ENCODE data around the gene SNRNP200.

The SNRNP200 gene

DNA sequence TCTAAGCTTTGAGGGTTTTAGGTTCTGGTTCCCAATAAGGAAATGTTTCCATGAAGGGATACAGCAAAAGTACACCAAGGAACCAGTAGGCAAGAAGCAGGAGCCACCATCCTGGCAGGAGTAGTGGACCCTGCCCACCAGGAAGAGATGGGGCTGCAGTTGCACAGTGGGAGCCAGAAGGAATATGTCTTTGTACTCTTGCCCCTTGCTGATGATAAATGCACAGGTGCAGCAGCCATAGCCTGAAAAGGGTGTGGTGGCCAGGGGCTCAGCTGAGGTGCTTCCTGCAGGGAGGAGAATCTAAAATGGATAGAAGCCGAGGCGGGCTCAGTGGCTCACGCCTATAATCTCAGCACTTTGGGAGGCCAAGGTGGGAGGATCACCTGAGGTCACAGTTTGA, 67.1 kb downstream of the SNRNP200 start:
- TF ChIP-seq, protein P1, sequence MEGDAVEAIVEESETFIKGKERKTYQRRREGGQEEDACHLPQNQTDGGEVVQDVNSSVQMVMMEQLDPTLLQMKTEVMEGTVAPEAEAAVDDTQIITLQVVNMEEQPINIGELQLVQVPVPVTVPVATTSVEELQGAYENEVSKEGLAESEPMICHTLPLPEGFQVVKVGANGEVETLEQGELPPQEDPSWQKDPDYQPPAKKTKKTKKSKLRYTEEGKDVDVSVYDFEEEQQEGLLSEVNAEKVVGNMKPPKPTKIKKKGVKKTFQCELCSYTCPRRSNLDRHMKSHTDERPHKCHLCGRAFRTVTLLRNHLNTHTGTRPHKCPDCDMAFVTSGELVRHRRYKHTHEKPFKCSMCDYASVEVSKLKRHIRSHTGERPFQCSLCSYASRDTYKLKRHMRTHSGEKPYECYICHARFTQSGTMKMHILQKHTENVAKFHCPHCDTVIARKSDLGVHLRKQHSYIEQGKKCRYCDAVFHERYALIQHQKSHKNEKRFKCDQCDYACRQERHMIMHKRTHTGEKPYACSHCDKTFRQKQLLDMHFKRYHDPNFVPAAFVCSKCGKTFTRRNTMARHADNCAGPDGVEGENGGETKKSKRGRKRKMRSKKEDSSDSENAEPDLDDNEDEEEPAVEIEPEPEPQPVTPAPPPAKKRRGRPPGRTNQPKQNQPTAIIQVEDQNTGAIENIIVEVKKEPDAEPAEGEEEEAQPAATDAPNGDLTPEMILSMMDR (IDR thresholded peaks at IDR 0.05; ENCODE audit: borderline replicate concordance, insufficient read depth, low read depth, low read length): no peak
- H3K4me3 ChIP-seq (ENCODE audit: low read depth, low read length): no peak overlapping the region

DNA sequence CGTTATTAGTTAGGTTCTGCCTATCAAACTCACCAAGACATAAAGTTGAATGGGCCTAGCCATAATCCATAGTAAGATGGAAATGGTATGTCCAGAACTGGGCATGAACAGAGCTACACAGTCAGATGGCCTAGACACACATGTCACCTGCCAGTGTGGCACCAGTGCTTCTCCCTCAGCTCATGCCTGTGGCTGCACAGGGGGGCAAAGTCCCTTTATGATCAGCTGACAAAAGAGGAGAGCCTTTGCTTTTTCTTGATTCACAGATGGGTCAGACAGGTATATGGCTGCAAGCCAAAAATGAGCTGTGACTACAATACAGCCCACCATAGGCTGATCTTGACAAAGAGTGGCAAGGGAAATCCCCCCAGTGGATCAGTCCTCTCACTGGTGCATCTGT, 68.5 kb downstream of the SNRNP200 start:
- H3K4me3 ChIP-seq (ENCODE audit: low read depth, low read length): no peak overlapping the region
- TF ChIP-seq, protein P1 (IDR thresholded peaks at IDR 0.05; ENCODE audit: borderline replicate concordance, insufficient read depth, low read depth, low read length): no peak

DNA sequence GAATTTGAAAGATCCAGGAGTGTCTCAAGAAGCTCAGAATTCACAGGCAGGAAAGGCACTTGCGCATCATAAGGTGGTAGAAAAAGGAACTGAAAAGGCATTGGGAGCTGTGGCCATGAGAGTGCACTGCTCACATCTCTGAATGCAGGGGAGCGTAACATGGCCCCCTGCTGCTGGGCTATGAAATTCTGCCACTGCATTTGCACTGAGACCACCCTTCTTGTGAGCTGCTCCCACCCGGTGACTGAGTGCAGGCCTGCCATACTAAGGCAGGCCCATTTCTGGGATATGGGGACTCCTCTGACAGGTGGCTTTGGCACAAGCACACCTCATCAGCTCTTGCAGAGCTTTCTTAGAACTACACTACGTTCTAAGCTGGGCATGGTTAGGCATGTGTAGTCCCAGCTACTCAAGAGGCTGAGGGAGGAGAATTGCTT, 71.4 kb downstream of the SNRNP200 start:
- TF ChIP-seq, protein P1 (IDR thresholded peaks at IDR 0.05; ENCODE audit: borderline replicate concordance, insufficient read depth, low read depth, low read length): peak; percentile 51

DNA sequence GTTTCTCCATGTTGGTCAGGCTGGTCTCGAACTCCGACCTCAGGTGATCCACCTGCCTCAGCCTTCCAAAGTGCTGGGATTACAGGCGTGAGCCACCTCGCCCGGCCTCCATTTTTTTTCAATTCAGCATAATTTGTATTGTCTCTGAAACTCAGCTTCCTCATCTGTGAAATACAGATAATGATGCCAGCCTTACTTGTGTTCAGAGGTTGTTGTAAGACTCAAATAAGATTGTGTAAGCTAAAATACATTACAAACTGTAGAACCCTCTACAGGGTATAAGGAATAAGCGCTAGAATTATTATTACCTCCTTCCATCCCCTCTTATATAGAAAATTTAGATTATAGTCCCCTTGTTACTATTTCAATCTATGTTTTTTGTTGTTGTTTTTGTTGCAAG, 71.9 kb downstream of the SNRNP200 start:
- H3K4me3 ChIP-seq (ENCODE audit: low read depth, low read length): no peak overlapping the region
- TF ChIP-seq, protein P1 (IDR thresholded peaks at IDR 0.05; ENCODE audit: borderline replicate concordance, insufficient read depth, low read depth, low read length): no peak

More for the DNA sequence above, 71.4 kb downstream of the SNRNP200 start:
- H3K4me3 ChIP-seq (ENCODE audit: low read depth, low read length): no peak overlapping the region

DNA sequence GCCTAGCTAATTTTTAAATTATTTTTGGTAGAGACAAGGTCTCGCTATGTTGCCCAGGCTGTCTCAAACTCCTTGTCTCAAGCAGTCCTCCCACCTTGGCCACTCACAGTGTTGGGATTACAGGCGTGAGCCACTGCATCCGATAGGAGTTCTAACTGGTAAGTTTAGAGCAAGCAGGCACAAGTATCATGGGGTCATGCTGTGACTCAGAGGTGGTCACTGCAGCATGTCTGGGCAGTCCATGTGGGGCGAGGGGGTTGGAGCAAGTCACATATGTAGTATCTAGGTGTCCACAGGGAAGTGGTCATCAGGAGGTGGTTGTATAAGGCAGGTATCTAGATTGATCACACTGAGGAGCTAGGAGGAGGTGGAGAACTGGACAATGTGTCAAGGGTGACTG, 74.0 kb downstream of the SNRNP200 start:
- TF ChIP-seq, protein P1 (IDR thresholded peaks at IDR 0.05; ENCODE audit: borderline replicate concordance, insufficient read depth, low read depth, low read length): no peak
- no peak overlapping the region for H3K4me3 ChIP-seq (ENCODE audit: low read depth, low read length)

DNA sequence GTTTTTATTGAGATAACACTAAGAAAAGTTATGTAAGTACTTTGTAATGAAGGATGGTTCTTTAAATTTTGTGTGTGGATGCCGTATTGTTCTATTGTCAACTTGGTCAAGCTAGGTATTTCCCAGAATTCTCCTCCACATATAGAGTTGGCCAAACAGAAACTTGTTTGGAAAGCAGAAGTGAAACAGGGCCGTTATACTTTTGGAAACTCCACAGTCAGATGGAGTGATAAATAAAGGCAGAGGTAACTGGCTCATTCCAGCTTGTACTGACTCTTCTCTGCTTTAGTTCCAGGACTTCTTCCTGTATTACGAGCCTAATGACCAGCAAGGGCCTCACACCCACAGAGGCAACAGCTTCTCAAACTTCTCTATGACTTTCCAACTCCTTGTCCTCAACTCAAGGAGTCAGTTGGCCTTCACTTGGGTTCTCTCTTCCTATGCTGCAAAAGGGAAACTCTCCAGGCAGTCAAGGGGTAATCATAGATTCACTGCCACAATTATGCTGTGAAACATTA, 80.3 kb downstream of the SNRNP200 start:
- TF ChIP-seq, protein P1 (IDR thresholded peaks at IDR 0.05; ENCODE audit: borderline replicate concordance, insufficient read depth, low read depth, low read length): no peak
- no peak overlapping the region for H3K4me3 ChIP-seq (ENCODE audit: low read depth, low read length)
